ENCODE measurements around the gene HES4.

HES4 gene

DNA sequence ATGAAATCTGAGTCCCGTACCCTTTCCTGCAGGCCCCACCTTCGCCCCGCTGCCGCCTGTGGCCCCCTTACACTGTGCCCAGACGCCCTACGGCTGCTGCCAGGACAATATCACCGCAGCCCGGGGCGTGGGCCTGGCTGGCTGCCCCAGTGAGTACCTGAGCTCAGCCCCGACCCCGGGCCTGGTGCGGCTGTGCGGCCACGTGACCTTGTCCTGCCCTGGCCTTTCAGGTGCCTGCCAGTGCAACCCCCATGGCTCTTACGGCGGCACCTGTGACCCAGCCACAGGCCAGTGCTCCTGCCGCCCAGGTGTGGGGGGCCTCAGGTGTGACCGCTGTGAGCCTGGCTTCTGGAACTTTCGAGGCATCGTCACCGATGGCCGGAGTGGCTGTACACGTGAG is 45.2 kb upstream of the HES4 start:
- DNase-seq (ENCODE audit: low spot score) = no peak
- H3K27ac ChIP-seq = no peak overlapping the region
- ChIA-PET POLR2A (ENCODE audit: low non-redundant PET) (no interaction called here), CTCF (no interaction called here)
- TF ChIP-seq, protein P1, sequence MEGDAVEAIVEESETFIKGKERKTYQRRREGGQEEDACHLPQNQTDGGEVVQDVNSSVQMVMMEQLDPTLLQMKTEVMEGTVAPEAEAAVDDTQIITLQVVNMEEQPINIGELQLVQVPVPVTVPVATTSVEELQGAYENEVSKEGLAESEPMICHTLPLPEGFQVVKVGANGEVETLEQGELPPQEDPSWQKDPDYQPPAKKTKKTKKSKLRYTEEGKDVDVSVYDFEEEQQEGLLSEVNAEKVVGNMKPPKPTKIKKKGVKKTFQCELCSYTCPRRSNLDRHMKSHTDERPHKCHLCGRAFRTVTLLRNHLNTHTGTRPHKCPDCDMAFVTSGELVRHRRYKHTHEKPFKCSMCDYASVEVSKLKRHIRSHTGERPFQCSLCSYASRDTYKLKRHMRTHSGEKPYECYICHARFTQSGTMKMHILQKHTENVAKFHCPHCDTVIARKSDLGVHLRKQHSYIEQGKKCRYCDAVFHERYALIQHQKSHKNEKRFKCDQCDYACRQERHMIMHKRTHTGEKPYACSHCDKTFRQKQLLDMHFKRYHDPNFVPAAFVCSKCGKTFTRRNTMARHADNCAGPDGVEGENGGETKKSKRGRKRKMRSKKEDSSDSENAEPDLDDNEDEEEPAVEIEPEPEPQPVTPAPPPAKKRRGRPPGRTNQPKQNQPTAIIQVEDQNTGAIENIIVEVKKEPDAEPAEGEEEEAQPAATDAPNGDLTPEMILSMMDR (conservative IDR thresholded peaks at IDR 0.05; ENCODE audit: low read depth) = no peak

DNA sequence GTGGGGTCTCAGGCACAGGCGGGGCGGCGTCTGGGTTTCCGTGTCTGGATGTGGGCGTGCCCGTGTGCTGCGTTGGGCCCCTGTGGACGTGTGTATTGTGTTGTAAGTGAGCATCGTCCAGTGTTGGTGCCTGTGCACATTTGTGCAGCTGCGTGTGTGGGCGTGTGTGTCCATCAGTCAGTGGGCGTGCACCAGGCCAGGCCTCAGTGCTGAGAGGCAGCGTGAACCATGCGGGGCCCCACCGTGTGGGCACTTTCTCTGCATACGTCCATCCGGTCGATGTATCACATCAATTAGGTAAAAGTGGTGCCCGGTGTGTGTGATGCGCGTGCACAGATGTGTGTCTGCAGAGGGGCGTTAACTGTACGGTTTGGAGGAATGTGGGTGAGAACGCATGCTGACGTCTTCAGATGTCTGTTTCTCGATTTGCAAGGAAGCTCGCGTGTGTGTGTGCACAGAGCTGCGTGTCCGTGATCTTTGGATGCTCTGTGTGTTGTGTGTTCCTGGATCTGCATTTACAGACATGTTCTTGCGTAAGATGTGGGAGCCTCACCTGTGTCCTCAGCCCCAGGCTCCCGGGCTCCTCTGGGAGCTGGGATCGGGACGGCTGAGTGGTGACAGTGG is 44.7 kb upstream of the HES4 start:
- ChIA-PET CTCF (interaction anchor here (0.8 kb wide), 1 partner anchor 30 kb away, joined by 5 read pairs; no protein-coding TSS in a partner anchor), POLR2A (ENCODE audit: low non-redundant PET) (no interaction called here)
- TF ChIP-seq, protein P1 (conservative IDR thresholded peaks at IDR 0.05; ENCODE audit: low read depth) = no peak
- H3K27ac ChIP-seq = no peak overlapping the region
- no peak for DNase-seq (ENCODE audit: low spot score)

DNA sequence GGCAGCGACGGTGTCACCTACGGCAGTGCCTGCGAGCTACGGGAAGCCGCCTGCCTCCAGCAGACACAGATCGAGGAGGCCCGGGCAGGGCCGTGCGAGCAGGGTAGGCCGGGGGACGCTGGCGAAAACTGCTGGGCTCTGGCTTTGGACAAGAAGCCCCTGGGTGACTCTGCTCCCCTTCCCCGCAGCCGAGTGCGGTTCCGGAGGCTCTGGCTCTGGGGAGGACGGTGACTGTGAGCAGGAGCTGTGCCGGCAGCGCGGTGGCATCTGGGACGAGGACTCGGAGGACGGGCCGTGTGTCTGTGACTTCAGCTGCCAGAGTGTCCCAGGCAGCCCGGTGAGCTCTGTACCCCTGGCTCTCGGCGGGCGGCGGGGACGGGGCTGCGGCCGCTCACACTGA is 44.0 kb upstream of the HES4 start:
- TF ChIP-seq, protein P1 (conservative IDR thresholded peaks at IDR 0.05; ENCODE audit: low read depth) = no peak
- peak overlapping the region; percentile 11; the same call in 1 of the 2 replicates for H3K27ac ChIP-seq
- CTCF ChIA-PET = interaction anchor here (0.8 kb wide), 1 partner anchor 29 kb away, joined by 5 read pairs; no protein-coding TSS in a partner anchor
- DNase-seq (ENCODE audit: low spot score) = no peak
- POLR2A ChIA-PET (ENCODE audit: low non-redundant PET) = no interaction called here

DNA sequence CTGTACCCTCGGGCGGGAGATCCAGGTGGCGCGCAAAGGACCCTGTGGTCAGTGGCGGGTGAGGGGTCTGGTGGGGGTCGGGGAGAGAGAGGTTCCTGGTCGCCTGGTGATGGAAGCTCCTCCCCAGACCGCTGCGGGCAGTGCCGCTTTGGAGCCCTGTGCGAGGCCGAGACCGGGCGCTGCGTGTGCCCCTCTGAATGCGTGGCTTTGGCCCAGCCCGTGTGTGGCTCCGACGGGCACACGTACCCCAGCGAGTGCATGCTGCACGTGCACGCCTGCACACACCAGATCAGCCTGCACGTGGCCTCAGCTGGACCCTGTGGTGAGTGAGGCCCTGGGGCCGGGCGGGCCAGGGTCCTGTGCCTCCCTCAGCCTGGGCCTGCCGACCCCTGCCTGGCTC is 43.5 kb upstream of the HES4 start:
- POLR2A ChIA-PET (ENCODE audit: low non-redundant PET) = no interaction called here
- no peak for DNase-seq (ENCODE audit: low spot score)
- CTCF ChIA-PET = interaction anchor here (0.6 kb wide), 1 partner anchor 67 kb away, joined by 5 read pairs; no protein-coding TSS in a partner anchor

DNA sequence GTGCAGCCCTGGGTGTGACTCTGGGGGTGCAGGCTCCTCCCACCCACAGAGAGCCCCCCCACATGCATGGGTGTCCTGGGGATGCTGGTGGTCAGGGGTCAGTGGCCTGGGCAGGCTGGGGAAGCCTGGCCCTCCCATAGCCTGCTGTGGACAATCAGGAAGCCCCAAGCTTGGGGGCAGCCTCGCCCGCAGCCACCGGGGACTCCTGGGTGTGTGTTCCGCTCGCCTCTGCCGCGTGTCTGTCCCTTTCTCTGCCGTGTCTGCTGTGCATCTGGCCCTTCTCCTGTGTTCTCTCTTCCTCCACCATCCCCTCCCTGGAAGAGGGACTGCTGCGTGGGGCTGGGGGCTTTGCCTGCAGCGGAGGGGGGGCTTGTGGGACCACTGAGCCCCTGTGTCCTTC is 42.9 kb upstream of the HES4 start:
- CTCF ChIA-PET = interaction anchor here (0.6 kb wide), 1 partner anchor 67 kb away, joined by 5 read pairs; no protein-coding TSS in a partner anchor
- H3K27ac ChIP-seq = peak overlapping the region; percentile 23
- no peak for DNase-seq (ENCODE audit: low spot score)
- POLR2A ChIA-PET (ENCODE audit: low non-redundant PET) = no interaction called here
- TF ChIP-seq, protein P1 (conservative IDR thresholded peaks at IDR 0.05; ENCODE audit: low read depth) = no peak

More for the DNA sequence above, 43.5 kb upstream of the HES4 start:
- TF ChIP-seq, protein P1 (conservative IDR thresholded peaks at IDR 0.05; ENCODE audit: low read depth) = no peak
- peak overlapping the region; percentile 11; the same call in 1 of the 2 replicates for H3K27ac ChIP-seq

DNA sequence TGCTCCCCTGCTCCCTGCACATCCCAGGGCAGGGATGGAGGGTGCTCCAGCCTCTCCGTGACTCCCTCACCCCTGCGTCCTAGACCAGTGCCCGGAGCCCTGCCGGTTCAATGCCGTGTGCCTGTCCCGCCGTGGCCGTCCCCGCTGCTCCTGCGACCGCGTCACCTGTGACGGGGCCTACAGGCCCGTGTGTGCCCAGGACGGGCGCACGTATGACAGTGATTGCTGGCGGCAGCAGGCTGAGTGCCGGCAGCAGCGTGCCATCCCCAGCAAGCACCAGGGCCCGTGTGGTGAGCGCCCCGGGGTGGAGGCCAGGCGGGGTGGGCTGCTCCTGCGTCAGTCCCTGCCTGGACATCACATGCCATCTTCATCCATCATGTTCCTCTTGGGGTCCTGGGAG is 42.0 kb upstream of the HES4 start:
- CTCF ChIA-PET = no interaction called here
- POLR2A ChIA-PET (ENCODE audit: low non-redundant PET) = no interaction called here
- DNase-seq (ENCODE audit: low spot score) = no peak
- TF ChIP-seq, protein P1 (conservative IDR thresholded peaks at IDR 0.05; ENCODE audit: low read depth) = no peak
- H3K27ac ChIP-seq = peak overlapping the region; percentile 23
